Iris pigment epithelial cell (primary cell): ENCODE measurements around the gene LMCD1.

Experiments
- DNase-seq: peaks from one replicate; pipeline ENCODE4 v3.0.0-alpha.2; 2011; ENCODE audit warnings: low read depth

LMCD1 gene

DNA sequence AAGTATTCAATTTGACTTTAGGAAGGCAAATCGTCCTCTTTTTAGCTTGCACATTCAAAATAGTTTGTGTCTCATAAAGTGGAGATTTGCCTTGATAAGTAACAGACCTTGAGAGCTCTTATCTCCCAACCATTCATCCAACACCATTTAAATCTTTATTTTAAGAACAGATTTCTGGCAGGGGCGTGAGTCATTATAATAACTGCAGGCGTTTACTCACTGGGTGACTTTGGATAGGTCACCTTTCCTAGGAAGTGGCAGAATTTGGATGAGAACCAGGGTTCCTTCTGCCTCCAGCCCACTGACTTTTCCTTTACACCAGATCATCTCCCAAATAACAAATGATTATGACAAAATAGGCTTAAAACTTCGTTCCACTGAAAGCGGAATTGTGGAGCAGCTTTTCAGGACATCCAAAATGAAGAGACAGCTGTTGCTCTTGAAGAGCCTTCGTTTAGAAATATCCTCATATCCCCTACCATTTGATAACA, 5.0 kb downstream of the LMCD1 start:
- DNase-seq = peak; percentile 57

DNA sequence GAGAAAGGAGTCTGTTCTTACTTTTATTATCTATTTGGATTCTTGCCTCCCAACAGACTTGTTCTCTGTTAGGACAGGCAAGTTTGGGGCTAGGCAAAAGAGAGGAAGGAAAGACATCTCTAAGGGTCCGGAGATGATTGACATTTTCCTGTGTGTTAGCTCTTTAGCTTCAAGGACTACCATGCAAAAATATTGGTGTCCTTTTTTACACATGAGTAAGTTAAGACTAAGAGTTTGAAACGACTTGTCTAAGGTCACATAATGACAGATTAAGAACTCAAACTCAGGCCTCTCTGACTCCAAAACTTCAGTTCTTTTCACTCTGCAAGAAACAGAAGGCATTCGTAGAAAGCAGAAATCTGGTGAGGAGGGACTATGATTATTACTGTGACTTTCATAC, 5.9 kb downstream of the LMCD1 start:
- no peak for DNase-seq

DNA sequence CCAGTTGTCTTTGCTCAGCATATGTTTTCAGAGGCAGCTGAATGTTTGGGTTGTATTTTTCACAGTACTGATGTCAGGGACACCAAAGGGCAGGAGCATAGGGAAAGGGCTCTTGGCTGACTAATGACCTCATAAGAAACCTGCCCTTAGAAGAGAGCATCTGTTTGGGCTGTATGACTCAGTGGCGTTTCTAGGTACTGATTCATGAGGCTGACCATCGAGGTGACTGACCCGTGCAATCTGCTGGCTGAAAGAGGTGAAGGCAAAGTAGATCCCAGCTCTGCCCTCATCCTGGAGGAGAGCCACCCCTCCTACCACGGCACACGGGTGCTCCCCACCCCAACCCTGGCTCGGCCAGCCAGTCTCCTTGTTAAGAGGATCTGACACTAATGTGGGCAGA, 8.3 kb downstream of the LMCD1 start:
- peak; percentile 97 for DNase-seq

DNA sequence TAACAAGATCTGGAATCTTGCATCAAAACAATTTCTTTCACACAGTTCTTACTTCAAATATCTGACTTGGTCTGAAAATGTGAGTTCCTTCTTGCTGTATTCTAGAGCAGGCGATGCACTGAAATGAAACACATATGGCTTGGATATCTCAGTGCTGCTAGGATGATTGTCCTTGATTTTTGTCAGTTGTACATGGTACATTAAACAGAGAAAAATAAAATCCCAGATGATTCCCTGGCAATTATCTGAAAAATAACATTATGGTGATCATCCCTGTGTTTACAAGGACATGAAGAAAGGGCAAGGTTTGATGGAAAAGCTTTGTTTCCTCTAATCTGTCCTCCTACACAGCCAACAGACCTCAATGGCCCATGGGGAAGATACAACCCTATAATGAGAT, 10.6 kb downstream of the LMCD1 start:
- DNase-seq = no peak

DNA sequence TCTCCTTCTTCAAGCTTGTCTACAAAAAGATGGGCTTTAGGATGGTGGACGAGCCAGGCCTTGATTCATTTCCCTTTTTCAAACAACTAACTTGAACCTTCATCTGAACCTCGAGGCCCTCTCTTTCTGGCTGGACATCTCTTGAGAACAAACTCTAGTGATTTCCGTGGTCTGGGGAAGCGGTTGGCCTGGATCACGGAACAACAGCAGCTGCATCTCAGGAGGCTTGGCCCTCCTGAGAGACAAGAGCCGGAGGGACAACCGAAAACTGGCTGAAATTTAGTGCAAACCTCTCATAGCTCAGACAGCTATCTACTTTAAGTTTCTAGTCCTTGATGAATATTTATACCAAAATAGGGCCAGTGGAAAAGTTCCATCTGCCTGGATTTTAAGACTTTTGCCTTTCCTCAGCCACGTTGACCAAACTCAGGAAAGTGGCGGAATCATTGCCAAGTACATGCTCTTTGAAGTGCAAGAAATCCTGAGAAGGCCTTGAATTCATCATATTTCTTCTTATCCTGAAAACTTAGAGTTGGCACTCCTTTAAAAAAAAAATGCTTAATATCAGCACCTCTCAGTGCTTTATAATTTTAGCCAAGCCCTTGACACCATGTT, 14.5 kb downstream of the LMCD1 start:
- no peak for DNase-seq

DNA sequence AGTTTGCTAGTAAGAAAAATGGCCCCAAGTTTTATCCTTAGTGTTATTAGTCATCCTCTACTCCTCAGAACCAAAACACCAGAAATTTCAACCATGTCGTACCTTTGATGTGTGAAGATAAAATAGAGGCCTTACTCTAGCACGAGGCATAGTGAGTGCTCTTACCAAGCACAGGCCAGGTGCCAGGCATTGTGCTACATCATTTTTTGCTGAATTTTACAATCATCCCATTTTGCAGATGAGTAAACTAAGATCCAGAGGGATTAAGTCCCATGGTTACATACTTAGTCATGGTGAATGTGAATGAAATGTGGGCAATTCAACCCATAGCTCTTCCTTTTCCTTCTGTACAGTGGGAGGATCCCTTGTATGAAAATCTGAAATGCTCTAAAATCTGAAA, 15.2 kb downstream of the LMCD1 start:
- DNase-seq = no peak

DNA sequence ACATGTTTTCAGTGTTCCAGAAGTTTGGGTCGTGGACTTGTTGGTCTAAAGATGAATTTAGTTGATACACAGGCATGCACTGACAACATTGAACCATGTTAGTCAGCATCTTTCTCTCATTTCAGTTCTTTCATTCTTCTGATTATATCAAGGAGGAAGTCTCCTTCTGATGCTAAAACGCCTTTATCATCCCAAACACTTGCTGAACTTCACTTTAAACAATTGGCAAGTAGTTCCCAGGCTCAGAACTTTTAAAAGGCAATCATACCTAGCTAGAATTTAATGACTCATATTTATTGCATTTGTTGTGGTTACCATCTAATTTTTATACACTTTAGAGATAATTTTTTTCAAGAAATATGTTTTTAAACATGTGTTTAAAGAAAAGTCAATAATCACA, 15.9 kb downstream of the LMCD1 start:
- peak; percentile 51 for DNase-seq

DNA sequence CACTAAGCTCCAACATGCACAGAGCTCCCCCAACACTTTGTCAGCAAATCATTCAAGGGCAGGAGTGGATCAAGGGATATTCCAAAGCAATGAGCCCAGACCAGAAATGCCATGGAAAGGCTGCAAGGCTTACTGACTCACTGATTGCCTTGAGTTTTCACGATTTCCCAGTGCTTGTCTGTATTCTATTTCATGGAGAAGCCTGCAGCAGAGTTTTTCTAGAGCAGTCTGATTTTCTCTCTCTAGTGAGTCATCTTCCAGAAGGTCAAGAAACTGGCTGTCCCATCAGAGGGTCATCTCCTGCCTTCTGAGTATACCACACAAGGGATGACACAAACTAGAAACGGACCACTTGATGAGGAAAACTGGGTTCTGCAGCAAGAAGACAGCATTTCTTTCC, 16.5 kb downstream of the LMCD1 start:
- peak; percentile 82 for DNase-seq

DNA sequence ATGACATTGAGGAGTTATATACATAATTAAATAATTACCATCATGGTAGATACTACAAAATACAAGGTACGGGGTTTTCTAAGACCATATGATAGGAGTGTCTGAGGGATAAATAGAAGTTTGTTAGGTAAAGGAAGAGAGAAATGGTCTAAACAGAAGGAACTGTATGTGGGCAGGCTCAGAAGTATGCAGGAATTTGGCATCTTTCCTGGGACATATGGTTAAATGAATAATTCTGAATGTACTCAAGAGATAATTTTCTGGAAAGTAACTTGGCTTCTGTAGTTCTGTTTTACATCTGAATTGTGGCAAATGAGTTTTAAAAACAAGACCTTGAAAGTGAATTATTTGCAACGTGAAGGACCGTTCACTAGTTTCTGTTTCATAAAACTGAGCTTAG, 17.5 kb downstream of the LMCD1 start:
- DNase-seq = peak; percentile 92

DNA sequence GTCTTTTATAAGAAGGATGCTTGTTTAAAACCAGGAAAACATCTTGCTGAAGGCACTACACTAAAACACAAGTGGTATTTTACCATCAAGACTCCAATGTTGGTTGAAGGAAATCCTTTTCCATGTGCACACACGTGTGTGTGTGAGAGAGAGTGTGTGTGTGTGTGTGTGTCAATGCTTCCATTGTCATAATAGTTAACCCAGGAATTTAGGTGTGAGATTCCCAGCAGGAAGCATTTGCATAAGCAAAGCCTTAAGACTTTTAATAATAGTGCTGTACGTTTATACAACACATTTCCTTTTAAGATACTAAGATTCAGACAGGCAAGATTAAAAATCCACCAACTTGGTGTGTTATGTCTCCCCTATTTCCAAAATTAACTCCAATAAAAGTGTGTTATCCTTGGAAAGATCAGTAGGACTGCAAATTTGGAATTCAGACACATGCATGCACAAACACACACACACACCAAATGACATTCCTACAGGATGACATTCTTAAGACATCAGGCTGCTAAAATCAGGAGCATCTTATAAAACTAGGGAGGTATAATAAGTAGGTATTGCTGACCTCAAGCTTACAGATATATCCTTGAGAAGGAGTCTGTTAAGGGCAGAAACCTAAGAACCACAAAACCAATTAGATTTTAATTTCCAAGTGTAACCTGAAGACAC, 18.3 kb downstream of the LMCD1 start:
- DNase-seq = no peak

DNA sequence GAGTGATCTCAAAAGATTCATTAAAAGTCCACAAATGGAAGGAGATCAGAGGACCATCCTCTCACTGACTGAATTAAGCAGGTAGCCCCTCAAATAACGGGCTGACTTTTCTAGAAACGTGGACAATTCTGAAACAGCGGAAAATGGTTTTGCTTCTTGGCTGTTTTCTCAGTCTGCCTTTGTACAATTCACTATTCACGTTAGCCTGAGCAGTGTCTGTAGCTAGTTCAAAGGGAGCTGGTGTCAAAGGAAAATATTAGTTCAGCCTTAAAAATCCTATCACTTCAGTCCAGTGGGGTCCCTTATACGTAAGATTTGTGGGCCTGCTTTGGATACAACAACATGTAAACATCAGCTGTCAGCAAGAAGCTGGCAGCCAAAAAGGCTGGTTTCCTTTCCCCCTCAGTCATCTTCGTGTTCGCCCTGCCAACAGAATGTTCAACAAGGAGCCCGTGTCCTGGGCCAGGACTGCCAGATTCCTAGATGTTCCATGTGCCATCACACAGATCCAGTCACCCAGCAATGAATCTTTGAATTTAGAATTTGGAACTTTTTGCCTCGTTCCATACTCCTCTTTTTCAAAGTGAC, 19.3 kb downstream of the LMCD1 start:
- DNase-seq = no peak

DNA sequence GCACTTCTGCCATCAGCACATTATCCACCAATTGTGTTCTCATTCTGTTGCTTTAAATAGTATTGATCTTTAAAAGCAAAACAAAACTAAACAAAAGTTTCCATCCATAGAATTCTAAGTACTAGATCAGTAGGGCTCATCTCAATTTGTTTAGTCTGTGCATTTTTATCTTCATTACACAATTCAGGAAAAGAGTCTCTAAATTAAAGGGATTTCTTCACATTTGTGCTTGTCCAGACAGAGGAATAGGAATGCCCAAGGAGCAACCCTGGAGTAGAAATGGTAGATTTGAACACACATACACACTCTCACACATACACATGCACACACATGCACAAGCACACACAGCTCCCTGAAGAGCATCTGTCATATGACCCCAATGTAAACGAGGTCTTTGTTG, 21.4 kb downstream of the LMCD1 start:
- DNase-seq = no peak

DNA sequence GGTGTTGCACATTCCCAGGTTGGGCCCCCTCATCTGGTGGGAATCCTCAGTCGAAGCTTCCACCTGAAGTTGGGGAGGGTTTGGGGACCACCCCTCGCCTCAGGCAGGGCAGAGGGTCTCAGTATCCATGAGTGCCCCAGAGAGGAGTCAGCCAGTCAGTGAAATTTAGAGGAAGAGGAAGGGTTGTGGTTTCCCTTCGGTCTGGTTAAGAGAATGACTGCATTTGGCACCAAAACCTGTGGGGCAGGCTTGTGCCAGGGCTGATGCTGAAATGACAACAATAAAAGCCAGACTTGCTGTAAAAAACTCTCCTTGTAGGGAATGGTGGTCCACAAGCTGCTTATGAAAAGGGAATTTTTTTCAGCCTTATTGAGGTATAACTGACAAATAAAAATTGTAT, 22.6 kb downstream of the LMCD1 start:
- DNase-seq = no peak

DNA sequence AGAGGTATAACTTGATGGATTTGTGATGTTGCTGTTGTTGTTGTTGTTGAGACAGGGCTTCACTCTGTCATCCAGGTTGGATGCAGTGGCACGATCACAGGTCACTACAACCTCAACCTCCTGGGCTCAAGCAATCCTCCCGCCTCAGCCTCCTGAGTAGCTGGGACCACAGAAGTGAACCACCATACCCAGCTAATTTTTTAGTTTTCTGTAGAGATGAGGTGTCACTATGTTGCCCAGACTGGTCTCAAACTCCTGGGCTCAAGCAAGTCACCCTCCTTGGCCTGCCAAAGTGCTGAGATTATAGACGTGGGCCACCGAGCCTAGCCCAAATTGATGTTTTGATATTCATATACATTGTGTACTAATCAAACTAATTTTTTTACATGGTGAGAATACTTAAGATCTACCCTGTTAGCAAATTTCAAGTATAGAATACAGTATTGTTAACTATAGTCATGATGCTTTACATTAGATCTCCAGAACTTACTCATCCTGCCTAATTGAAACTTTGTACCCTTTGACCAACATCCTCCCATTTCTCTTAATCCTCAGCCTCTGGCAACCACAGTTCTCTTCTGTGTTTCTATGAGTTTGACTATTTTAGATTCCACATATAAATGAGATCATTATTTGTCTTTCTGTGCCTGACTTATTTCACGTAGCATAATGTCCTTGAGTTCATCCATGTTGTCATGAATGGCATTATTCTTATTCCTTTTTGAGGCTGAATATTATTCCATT, 23.2 kb downstream of the LMCD1 start:
- DNase-seq = no peak

DNA sequence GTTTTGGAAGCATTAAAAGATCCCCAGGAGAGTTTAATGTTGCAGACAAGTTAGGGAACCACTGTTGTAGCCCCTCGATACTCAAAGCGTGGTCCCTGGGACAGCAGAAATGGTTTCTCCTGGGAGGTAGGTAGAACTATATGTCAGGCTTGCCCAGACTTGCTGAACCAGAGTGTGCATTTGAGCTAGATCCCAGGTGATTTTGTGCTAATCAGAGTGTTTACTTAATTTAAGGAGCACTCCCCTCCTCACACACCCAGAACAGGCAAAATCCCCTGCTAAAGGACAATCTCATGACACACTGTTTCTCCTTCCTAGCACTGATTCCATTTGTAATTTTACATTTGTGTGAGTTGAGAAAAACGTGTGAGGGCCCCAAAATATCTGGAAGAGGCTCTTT, 24.3 kb downstream of the LMCD1 start:
- DNase-seq = no peak

DNA sequence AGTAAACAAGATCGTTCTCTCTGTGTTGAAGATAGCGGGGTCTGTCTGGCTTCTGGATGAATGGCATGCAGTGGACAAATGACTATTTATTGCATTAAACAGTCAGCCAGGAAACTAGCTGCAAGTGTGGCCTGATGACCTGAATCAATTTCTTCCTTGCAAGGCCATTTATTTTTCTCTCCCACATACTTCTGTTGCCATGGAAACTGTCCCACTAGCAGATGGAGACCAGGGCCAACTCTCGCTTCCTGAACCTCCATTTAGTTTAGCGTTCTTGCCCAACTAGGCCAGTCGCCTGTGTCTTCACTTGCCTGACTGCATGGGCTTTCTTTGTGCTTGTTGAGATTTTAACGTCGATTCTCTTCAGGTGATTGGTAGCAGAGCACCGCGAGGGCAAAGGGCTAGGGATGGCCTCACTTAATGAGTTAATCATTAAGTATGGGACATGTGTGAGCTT, 27.6 kb downstream of the LMCD1 start:
- peak; percentile 61 for DNase-seq

DNA sequence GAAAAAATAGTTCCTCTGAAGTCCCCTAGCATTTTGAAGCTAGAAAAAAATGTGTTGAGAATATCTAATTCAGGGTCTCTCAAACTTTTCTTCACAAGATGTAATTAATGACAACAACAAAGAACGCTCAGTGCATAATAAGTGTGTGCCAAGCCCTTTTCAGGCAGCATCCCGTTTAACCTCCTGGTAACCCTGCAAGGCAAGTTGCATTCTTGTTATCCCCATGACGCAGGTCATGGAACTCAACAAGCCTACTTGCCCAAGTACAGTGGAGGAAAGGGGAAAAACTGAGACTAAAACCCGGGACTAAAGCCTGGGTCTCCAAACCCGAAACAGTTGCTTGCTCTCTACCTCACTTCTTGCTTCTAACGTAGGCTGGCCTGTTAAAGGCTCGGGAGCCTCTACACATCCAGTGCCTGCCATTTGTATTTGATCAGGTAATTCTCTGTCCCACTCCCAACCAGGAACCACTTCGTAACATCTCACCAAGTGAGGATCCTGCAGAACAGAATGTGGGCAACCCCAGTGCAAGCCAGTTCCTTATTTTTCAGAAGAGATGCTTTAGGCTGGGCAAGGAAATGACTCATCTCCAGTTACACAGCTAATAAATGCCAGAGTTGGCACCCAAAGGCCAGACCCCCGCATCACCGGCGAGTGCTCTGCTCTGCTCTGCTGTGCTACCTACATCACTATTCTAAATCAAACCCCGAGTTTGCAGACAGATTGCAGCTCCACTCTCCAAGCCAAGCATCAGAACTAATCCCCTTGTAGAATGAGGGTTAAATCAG, 28.3 kb downstream of the LMCD1 start:
- no peak for DNase-seq

DNA sequence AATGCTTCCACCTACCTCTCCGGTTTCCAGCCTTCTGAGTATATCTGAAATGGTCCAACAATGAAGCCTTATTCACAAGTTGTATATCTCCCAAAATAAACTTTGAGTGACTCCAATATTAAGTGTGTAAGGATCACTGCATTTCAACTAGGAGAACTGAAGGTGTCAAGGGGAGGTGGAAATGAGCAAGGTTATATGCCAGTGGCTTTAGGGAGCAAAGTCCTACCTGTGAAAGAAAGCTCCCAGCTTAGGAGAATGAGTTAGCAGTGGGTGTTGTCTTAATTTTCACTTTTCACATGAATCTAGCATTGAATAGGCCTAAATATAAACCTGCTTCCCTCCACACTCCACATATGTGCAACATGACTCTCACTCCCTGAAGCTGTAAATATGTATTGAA, 29.0 kb downstream of the LMCD1 start:
- DNase-seq = no peak

DNA sequence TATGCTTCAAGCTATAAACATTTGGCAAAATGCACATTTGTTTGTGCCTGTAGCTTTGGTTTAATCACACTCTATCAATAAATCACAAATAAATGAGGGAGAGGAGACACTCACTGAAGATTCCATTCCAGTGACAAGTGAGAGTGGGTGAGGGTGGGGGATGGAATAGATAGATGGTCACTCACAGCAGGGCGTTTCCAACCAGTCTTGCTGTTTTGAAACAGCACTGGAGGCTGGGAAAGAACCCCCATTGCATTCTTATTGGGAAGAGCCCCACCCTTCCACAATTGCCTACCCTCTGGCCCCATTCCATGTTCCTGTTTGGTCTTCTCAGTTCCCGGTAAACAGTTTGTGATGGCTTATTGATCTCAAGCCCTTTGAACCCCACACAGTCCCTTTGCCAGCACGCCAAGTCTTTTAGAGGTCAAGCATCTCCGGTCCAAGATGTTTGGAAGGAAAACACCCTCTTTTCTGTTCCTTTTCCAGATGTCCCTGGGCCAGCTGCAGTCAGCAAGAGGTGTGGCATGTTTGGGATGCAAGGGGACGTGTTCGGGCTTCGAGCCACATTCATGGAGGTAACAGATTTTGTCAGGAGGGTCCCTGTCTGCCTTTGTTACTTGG, 30.7 kb downstream of the LMCD1 start:
- DNase-seq = peak; percentile 69

DNA sequence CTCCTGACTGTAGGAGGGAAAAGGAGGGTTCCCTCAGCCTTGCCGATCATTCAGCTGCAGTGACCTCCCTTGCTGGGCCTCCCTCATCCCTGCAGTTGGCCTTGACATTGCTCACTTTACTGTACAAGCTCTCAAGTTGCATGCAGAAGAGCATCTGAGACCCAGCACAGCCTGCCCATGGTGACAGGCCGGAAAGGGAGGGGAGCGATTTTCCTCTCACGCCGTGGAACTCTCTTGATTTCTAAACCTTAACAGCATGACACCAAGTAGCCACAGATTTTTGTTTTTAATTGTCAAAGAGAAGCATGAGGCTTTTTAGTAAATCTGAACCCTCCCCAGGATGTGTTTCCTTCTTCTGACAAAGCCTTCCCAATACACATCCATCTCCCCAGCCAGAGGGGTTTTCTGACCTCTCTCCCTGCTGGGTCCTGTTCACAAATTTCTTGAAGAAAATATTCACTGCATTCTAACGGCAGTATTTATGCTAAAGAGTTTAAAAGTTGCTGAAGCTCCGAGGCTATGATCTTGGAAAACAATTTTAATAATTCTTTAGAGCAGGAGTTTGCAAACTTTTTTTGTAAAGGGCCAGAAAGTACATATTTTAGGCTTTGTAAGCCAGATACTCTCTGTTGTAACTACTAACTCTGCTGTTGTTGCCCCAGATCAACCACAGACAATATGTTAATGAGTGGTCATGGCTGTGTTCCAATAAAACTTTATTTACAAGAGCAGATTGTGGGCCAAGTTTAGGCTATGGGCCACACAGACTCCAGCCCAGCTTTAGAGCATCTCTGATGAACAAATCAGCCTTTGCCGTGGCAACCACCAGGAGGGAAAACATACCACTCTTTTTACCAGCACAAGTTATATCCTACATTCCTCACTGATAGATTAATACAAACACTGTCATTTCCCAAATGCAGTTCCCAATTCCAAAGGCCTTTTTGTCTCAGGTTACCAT, 34.8 kb downstream of the LMCD1 start:
- peak; percentile 73 for DNase-seq
